ENCODE measurements around the gene PHF3.
A peak's percentile ranks its signal among the peaks of the same experiment; 100 is the strongest.

The PHF3 gene

DNA sequence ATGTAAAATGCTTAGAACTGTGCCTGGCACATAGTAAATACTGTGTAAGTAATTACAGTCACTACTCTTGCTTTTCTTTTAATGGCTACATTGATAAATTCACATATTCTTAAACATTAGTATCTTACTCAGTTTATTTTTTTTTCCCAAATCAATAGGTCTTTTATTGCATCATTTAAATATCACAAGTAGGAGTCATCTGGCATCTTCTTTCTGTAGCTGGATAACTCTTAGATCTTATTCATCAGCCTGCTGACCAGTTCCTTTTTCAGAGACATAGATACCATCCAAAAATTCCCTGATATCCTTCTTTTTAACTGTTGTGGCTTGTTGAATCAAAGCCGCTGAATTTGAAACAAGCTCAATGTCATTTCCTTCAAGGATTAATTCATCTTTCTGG, 20.0 kb upstream of the PHF3 start:
- DNase-seq (ENCODE audit: low read depth): no peak
- in situ Hi-C loops (cut with HindIII; ENCODE audit: low sequenced_read_pairs): no loop called here
- H3K4me3 ChIP-seq (ENCODE audit: low read depth, low read length): no peak overlapping the region
- TF ChIP-seq, protein P1, sequence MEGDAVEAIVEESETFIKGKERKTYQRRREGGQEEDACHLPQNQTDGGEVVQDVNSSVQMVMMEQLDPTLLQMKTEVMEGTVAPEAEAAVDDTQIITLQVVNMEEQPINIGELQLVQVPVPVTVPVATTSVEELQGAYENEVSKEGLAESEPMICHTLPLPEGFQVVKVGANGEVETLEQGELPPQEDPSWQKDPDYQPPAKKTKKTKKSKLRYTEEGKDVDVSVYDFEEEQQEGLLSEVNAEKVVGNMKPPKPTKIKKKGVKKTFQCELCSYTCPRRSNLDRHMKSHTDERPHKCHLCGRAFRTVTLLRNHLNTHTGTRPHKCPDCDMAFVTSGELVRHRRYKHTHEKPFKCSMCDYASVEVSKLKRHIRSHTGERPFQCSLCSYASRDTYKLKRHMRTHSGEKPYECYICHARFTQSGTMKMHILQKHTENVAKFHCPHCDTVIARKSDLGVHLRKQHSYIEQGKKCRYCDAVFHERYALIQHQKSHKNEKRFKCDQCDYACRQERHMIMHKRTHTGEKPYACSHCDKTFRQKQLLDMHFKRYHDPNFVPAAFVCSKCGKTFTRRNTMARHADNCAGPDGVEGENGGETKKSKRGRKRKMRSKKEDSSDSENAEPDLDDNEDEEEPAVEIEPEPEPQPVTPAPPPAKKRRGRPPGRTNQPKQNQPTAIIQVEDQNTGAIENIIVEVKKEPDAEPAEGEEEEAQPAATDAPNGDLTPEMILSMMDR (IDR thresholded peaks at IDR 0.05; ENCODE audit: low read depth, low read length, missing control alignments): no peak

DNA sequence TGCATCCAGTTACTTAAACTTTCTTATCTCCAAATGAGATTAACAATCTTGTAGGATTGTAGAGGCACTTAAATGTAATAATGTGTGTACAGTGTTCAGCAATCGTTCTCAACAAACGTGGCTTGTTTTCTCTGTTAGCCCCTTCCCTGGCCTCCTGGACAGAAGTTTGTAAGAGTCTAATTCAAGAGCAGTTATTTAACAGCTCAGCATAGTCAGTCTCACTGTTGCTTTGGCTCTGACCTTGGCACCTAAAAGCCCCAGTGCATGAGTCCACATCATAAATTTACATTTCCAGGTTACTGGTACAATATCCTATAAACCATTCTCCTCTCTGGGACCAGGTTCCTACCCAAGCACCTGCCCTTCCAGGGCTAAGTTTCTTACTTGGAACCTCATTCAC, 11.5 kb upstream of the PHF3 start:
- in situ Hi-C loops (cut with HindIII; ENCODE audit: low sequenced_read_pairs): no loop called here
- no peak overlapping the region for H3K4me3 ChIP-seq (ENCODE audit: low read depth, low read length)
- TF ChIP-seq, protein P1 (IDR thresholded peaks at IDR 0.05; ENCODE audit: low read depth, low read length, missing control alignments): no peak
- no peak for DNase-seq (ENCODE audit: low read depth)

DNA sequence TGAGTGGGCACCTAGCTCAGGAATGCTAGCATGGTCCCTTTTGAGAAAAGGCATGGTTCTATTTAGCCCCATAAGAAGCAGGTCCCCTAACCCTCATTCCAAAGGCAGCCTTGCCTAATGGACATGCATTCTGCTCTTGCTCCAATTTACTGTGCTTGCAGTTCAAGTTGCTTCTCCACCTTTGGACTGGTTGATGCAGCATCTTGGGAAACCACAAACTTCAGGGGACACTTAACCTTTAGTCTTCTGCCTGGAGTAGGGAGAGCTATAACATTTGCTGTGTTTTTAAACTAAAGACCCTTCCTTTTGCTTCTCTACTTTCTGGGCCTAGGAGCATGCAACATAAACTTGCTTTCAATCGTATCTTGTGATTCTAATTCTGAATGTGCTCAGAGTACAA, 5.1 kb upstream of the PHF3 start:
- H3K4me3 ChIP-seq (ENCODE audit: low read depth, low read length): no peak overlapping the region
- in situ Hi-C loops (cut with HindIII; ENCODE audit: low sequenced_read_pairs): no loop called here
- no peak for DNase-seq (ENCODE audit: low read depth)

DNA sequence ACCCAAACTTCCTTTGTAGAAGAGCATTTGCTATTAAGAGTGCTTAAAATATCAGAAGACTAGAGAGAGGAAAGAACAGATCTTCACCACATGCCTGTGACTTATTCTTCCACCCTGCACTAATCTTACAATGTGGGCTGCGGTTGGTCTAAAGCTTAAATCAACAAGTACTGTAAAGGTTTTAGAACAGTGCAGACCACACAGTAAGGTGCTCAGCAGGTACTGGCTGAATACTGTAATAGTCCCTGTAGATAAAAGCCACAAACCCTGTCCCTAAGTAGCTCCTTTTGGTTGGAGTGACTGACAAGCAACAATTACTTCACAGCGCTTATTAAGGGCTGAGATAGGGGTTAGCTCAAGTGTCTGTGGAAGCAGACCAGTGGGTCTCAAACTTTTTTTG, 972 bp upstream of the PHF3 start:
- DNase-seq (ENCODE audit: low read depth): no peak
- no peak overlapping the region for H3K4me3 ChIP-seq (ENCODE audit: low read depth, low read length)
- TF ChIP-seq, protein P1 (IDR thresholded peaks at IDR 0.05; ENCODE audit: low read depth, low read length, missing control alignments): no peak
- in situ Hi-C loops (cut with HindIII; ENCODE audit: low sequenced_read_pairs): no loop called here

More for the DNA sequence above, 5.1 kb upstream of the PHF3 start:
- TF ChIP-seq, protein P1 (IDR thresholded peaks at IDR 0.05; ENCODE audit: low read depth, low read length, missing control alignments): no peak

DNA sequence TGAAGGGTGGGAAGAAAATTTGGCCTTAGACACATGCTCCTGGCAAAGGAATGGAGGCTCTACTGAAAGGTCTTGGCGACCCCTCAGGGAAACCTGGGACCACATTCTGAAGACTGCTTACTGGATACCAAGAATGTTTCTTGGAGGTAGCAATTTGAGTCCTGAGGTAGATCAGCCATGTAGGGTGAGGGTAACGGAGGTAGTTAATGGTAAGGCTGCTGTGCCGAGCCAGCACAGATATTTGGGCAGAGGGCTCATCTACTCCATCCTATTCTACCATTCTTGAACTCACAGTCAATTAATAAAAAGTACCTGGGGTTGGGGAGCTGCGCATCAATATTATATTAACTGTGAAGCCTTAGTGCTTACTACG, 401 bp upstream of the PHF3 start:
- peak overlapping the region; percentile 75 for H3K4me3 ChIP-seq (ENCODE audit: low read depth, low read length)
- DNase-seq (ENCODE audit: low read depth): no peak
- TF ChIP-seq, protein P1 (IDR thresholded peaks at IDR 0.05; ENCODE audit: low read depth, low read length, missing control alignments): no peak
- in situ Hi-C loops (cut with HindIII; ENCODE audit: low sequenced_read_pairs): no loop called here

DNA sequence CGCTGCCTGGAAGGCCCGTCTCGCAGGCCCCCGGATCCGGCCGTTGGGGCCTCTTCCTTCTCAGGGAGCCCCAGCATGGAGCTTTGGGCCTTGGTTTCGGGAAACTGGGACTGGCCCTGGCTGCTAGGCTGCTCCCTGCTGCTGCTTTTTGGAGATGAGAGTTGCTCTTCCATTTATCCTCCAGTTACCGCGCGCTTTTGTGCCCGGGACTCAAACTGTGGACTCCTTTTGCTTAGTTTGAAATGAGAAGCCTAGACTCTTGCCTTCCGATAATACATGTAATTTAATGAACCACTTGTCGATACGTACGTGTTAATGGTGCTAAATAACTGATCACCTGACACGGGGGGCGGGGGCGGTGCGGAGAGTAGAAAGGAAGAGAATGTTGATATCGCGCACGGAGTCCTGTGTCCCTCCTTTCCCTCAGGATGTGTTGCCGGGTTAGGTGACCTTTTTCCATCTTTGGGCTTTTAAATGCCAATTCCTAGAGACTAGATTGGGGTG, 968 bp downstream of the PHF3 start:
- DNase-seq (ENCODE audit: low read depth): no peak
- in situ Hi-C loops (cut with HindIII; ENCODE audit: low sequenced_read_pairs): no loop called here
- peak overlapping the region; percentile 75 for H3K4me3 ChIP-seq (ENCODE audit: low read depth, low read length)
- TF ChIP-seq, protein P1 (IDR thresholded peaks at IDR 0.05; ENCODE audit: low read depth, low read length, missing control alignments): no peak

Measured in astrocyte of the cerebellum (primary cell).